Natural killer cell (primary cell): Measurements from ENCODE around the gene AP1S3. TPM values are rescaled to one million over a fixed set of nuclear protein-coding genes. Genes with fewer than 3 reads are reported as not detected.

Experiments used
- ATAC-seq, 3 donors: fragments of 150-1000 bp in 2 of 3; fragments of 200-7000 bp in 1 of 3; cut with Tn5 transposase; 1 replicate in 1 of 3; 2 replicates in 2 of 3; pipeline ENCODE4 v1.10.0; 2021; ENCODE audit warnings: mild to moderate bottlenecking in 2 of 3, moderate library complexity in 2 of 3
- DNase-seq, 2 donors: peaks; one replicate each; pipeline versions ENCODE4 v3.0.0 to v3.0.0-alpha.2; 2013 to 2021; ENCODE audit warnings: mixed read lengths in 1 of 2
- H3K27ac ChIP-seq: one replicate; pipeline ENCODE4 v1.5.1; 2013; ENCODE audit warnings: mild to moderate bottlenecking, low read length
- H3K27me3 ChIP-seq: one replicate; pipeline ENCODE4 v1.6.1; 2013; ENCODE audit warnings: low read length; ENCODE audit not compliant: control insufficient read depth, insufficient read depth
- H3K36me3 ChIP-seq: one replicate; pipeline ENCODE4 v1.6.1; 2013; ENCODE audit warnings: low read length; ENCODE audit not compliant: control insufficient read depth, insufficient read depth
- H3K4me1 ChIP-seq: one replicate; pipeline ENCODE4 v1.6.1; 2013; ENCODE audit warnings: low read length; ENCODE audit not compliant: control insufficient read depth, insufficient read depth
- H3K4me3 ChIP-seq: one replicate; pipeline ENCODE4 v1.5.1; 2013; ENCODE audit warnings: low read length
- H3K9me3 ChIP-seq: one replicate; pipeline ENCODE4 v1.6.1; 2013; ENCODE audit warnings: low read length; ENCODE audit not compliant: control insufficient read depth, insufficient read depth
- H3K27ac Mint-ChIP-seq, 2 donors: one replicate each; pipeline ENCODE4 v1.8.0; 2022; ENCODE audit warnings: mild to moderate bottlenecking in 2 of 2, mixed read lengths in 2 of 2, moderate library complexity in 1 of 2
- H3K27me3 Mint-ChIP-seq, 2 donors: one replicate each; pipeline ENCODE4 v1.8.0; 2022; ENCODE audit warnings: low read depth in 2 of 2, mixed read lengths in 2 of 2
- H3K36me3 Mint-ChIP-seq: one replicate; pipeline ENCODE4 v1.8.0; 2022; ENCODE audit warnings: mixed read lengths
- H3K4me1 Mint-ChIP-seq, 2 donors: one replicate each; pipeline ENCODE4 v1.8.0; 2022; ENCODE audit warnings: mixed read lengths in 2 of 2
- H3K4me3 Mint-ChIP-seq: one replicate; pipeline ENCODE4 v1.8.0; 2022; ENCODE audit warnings: mild to moderate bottlenecking, moderate library complexity, mixed read lengths
- H3K9me3 Mint-ChIP-seq, 2 donors: one replicate each; pipeline ENCODE4 v1.8.0; 2022; ENCODE audit warnings: mixed read lengths in 2 of 2
- WGBS: methylation state at CpG from one replicate; pipeline ENCODE4 v1.1.7; 2013; ENCODE audit warnings: missing lambda C conversion rate; ENCODE audit not compliant: insufficient coverage; 5-methylcytosine and 5-hydroxymethylcytosine counted together
- intact Hi-C: fragments of 100-400 bp; cut with micrococcal nuclease; formaldehyde crosslinking; loops from one replicate; pipeline ENCODE4 v1.14.2; 2022
- total RNA-seq, 4 donors: library from RNA; stranded (reverse); fragments of 120-200 nt in 1 of 4; gene quantifications; one replicate each; pipeline versions ENCODE4 v1.2.3 to v1.2.4, GENCODE V29; 2013 to 2022
- TF ChIP-seq, protein P1 (sequence below): fragments of 200-600 bp; IDR thresholded peaks from one replicate; pipeline ENCODE4 v1.8.0; 2022; ENCODE audit warnings: antibody characterized with exemption

The AP1S3 gene
- total RNA-seq, 3 donors from 2014 or later (not counting 1 experiment from before 2014, with no cell fraction given) = 4.5 to 5.2 (median 5.0) TPM

GRCh38 chr2:223856021-223856420 is 18.6 kb upstream of the AP1S3 start:
- TF ChIP-seq, protein P1, sequence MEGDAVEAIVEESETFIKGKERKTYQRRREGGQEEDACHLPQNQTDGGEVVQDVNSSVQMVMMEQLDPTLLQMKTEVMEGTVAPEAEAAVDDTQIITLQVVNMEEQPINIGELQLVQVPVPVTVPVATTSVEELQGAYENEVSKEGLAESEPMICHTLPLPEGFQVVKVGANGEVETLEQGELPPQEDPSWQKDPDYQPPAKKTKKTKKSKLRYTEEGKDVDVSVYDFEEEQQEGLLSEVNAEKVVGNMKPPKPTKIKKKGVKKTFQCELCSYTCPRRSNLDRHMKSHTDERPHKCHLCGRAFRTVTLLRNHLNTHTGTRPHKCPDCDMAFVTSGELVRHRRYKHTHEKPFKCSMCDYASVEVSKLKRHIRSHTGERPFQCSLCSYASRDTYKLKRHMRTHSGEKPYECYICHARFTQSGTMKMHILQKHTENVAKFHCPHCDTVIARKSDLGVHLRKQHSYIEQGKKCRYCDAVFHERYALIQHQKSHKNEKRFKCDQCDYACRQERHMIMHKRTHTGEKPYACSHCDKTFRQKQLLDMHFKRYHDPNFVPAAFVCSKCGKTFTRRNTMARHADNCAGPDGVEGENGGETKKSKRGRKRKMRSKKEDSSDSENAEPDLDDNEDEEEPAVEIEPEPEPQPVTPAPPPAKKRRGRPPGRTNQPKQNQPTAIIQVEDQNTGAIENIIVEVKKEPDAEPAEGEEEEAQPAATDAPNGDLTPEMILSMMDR = no peak
- no peaks in the 10 kb centered on the region for H3K27me3 ChIP-seq
- Mint-ChIP-seq H3K27ac (no peak overlapping the region), H3K4me3 (no peak overlapping the region), H3K27me3 (no peaks in the 10 kb centered on the region), H3K36me3 (no peaks in the 10 kb centered on the region), H3K4me1 (peaks cover 23 to 25% of the 10 kb centered on the region in 2 donors), H3K9me3 (no peaks in the 10 kb centered on the region)
- H3K4me1 ChIP-seq = peaks cover 19% of the 10 kb centered on the region
- no peaks in the 10 kb centered on the region for H3K9me3 ChIP-seq
- no peak overlapping the region for H3K27ac ChIP-seq
- H3K36me3 ChIP-seq = peaks cover 6% of the 10 kb centered on the region
- WGBS = 83% methylated on average over 2 of the region's 2 CpGs
- intact Hi-C loops = no loop called here
- no peak overlapping the region for H3K4me3 ChIP-seq
- DNase-seq (no peak), ATAC-seq (no peak)

- TF ChIP-seq, protein P1 = no peak
- H3K36me3 ChIP-seq = peaks cover 6% of the 10 kb centered on the region
- no peaks in the 10 kb centered on the region for H3K9me3 ChIP-seq
- Mint-ChIP-seq H3K27me3 (no peaks in the 10 kb centered on the region), H3K9me3 (no peaks in the 10 kb centered on the region), H3K36me3 (no peaks in the 10 kb centered on the region), H3K27ac (no peak overlapping the region), H3K4me3 (no peak overlapping the region), H3K4me1 (peaks cover 27 to 29% of the 10 kb centered on the region in 2 donors)
- no peak overlapping the region for H3K27ac ChIP-seq
- no peak overlapping the region for H3K4me3 ChIP-seq
- no peaks in the 10 kb centered on the region for H3K27me3 ChIP-seq
- ATAC-seq (no peak), DNase-seq (no peak)
- H3K4me1 ChIP-seq = peaks cover 19% of the 10 kb centered on the region
- intact Hi-C loops = no loop called here
- 93% methylated on average over 3 of the region's 5 CpGs for WGBS
These were observed 18.0 kb upstream of the AP1S3 start for GRCh38 chr2:223855426-223855825.

- intact Hi-C loops = no loop called here
- WGBS = 68% methylated on average over 2 of the region's 2 CpGs
- H3K36me3 ChIP-seq = peaks cover 6% of the 10 kb centered on the region
These were observed 17.4 kb upstream of the AP1S3 start for GRCh38 chr2:223854741-223855140.

More at GRCh38 chr2:223854741-223855140, 17.4 kb upstream of the AP1S3 start:
- H3K4me1 Mint-ChIP-seq = peaks cover 27 to 30% of the 10 kb centered on the region in 2 donors
- H3K9me3 Mint-ChIP-seq = no peaks in the 10 kb centered on the region
- Histone ChIP-seq H3K27me3 (no peaks in the 10 kb centered on the region), H3K27ac (no peak overlapping the region), H3K4me1 (peaks cover 19% of the 10 kb centered on the region), H3K9me3 (no peaks in the 10 kb centered on the region), H3K4me3 (no peak overlapping the region)
- no peaks in the 10 kb centered on the region for H3K27me3 Mint-ChIP-seq
- peaks cover 3% of the 10 kb centered on the region for H3K36me3 Mint-ChIP-seq
- DNase-seq = no peak
- ATAC-seq = no peak
- H3K27ac Mint-ChIP-seq = no peak overlapping the region
- TF ChIP-seq, protein P1 = no peak
- H3K4me3 Mint-ChIP-seq = no peak overlapping the region
